ENCODE data around the gene CD276.
A peak's percentile ranks its signal among the peaks of the same experiment; 100 is the strongest.
"Not testable (repeated sequence)": the region's sequence is repeated elsewhere in the genome, so short reads cannot be mapped to it uniquely, and the experiment has no call there.

Gene CD276

DNA sequence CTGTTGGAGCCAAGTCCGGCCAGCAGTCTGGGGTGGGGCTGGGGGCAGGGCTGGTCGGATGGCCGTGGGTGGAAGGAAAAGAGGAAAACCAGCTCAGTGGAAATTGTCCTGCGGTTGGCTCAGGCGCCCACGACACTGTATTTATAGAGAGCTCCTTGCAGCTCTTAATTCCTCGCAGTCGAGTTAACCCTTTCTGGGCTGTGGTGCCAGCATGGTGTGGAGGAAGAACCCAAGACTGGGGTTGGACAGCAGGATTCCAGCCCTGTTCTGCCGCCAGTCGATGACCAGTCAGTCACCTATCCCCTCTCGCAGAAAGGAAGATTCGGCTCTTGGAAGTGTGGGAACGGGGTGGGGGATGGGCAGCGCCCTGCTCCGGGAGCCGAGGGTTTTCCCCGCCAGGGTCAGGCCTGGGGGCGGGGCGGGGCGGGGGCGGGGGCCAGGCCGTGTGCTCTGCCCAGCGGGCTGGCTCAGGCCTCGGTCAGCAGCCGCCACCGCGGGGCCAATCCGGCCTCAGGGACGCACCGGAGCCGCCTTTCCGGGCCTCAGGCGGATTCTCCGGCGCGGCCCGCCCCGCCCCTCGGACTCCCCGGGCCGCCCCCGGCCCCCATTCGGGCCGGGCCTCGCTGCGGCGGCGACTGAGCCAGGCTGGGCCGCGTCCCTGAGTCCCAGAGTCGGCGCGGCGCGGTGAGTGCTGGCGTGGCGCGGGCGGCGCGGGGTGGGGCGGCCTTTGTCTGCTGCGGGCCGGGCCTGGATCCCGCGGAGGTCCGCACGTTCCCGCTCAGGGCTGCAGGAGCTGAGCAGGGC lies at the start of gene CD276:
CD276 (plus strand) TSS at position 607 of the 804 bp plus-strand sequence. CDS start 15,257 bp downstream, outside the sequence.
- DNase-seq: no peak

DNA sequence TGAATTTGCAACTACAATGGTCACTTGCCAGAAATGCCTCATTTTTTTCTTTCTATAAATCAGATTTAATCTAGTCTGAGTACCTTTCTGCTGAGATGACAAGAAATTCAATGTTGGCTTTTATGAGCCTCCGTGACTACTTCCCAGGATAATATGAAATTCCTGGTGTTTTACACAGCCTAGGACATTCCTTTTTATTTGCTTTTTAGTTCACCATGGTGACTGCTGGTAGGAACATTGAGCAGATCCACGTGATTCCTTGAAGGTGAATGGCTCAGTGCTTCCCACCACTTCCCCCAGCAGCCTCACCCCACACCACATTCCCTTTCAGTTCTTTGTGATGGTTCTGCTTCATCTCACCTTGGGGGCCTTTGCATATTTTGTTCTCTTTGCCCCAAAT lies 46.7 kb upstream of the CD276 start:
- DNase-seq: no peak

DNA sequence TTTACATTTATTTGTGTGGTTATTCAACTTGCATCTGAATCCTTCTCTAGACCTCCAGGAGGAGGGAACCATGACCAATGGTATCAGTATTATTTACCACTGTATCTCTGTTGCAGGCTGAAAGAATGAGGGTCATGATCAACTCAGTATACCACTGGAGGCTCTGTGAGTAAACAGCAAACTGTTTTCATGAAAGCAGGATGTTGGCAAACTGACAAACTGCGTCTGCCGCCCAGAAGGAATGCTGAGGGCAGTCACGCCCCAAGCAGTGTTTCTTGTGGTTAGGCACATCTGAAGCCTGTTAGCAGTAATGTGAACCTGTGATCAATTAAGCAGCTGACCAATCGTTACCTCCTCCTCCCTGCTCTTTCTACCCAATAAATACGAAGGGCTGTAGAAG lies 44.7 kb upstream of the CD276 start:
- not testable (repeated sequence) for DNase-seq

DNA sequence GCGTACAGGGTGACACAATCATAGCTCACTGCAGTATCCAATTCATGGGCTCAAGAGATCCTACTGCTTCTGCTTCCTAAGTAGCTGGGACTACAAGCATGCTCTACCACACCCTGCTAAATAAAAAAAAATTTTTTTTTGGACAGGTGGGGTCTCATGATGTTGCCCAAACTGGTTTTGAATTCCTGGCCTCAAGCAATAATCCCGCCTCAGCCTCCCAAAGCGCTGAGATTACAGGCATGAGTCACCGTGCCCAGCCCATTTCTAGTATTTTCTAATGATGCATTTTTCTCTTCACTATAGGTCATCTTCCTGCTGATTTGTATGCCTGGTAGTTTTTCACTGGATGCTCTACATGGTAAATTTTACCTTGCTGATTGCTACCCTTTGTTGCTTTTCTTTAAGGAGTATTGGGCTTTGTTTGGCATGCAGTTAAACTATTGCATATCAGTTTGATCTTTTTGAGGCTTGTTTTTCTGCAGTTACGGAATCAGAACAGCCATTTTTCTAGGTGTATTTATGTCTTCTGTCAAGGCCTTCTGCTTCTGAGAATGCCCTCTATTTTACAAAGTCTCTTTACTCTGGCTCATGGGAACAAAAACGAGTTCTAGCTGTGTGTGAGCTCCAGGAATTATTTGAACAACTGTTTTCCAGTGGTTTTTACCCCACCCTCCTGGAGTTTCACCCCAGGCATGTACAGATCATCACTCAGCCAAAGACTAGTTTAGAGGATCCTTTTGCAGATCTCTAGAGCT lies 36.7 kb upstream of the CD276 start:
- no peak for DNase-seq

GRCh38 chr15:73648014-73648295 lies 36.2 kb upstream of the CD276 start:
- DNase-seq: no peak

- no peak for DNase-seq
Observed at GRCh38 chr15:73650416-73651126, 33.6 kb upstream of the CD276 start.

DNA sequence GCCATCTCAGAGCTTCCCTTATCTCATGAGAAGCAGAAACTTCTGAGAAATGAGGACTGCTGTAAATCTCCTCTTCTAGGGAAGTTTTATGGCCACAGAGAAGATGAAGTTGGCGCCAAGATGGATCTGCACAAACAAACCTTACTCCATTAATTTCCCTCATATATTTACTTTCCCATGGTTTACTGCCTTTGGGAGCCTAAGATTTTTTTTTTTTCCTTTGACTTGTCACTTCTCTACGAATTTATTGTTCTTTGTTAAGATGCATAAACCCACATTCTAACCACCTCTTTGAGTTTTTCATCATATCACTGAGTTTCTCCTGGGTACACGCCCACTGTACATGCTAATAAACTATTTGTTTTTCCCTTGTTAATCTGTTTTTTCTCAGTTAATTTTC lies 29.5 kb upstream of the CD276 start:
- no peak for DNase-seq

DNA sequence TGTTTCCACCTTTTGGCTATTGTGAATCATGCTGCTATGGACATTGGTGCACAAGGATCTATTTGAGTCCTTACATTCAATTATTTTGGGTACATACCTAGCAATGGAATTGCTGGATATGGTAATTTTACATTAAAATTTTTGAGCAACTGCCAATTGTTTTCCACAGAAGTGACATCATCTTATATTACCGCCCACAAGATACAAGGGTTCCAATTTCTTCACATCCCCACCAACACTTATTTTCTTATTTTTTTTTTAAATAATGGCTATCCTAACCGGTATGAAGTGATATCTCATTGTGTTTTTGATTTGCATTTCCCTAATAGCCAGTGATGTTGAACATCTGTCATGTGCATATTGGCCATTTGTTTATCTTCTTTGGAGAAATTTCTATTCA lies 28.5 kb upstream of the CD276 start:
- no peak for DNase-seq

- DNase-seq: no peak
Observed at GRCh38 chr15:73658645-73659044, 25.5 kb upstream of the CD276 start.

DNA sequence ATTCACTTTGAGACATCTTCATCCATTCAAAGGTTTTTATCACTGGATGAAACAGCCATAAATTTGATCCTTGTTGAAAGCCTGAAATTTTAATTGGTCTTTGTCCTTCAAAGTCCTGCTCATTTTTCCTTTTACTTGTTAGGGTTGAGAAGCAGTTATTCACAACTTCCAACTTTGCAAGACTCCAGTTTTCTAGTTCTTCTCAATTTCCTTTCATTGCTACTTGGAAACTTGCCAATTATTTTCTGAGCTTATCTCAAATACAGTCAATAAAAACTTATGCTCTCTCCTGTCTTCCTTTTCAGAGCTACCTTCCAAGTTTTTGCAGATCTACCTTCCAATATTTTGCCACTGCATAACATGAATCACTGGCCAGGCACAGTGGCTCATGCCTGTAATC lies 23.7 kb upstream of the CD276 start:
- no peak for DNase-seq

DNA sequence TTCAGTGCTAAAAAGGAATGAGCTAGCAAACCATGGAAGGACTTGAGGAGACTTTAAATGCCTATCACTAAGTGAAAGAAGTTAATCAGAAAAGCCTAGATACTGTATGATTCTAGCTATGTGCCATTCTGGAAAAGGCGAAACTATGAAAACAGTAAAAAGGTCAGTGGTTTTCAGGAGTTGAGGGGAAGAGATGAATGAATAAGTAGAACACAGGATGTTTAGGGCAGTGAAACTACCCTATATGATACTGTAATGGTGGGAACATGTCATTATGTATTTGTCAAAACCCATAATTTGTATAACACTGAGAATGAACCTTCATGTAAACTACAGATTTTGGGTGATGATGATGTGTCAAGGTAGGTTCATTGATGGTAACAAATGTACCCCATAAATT lies 9.6 kb upstream of the CD276 start:
- DNase-seq: no peak

GRCh38 chr15:73677146-73677607 lies 7.0 kb upstream of the CD276 start:
- peak in 2 of 4 experiments; percentile 12 to 16 for DNase-seq

- no peak for DNase-seq
Observed at GRCh38 chr15:73677733-73678132, 6.5 kb upstream of the CD276 start.

GRCh38 chr15:73678498-73678897 lies 5.7 kb upstream of the CD276 start:
- DNase-seq: no peak

DNA sequence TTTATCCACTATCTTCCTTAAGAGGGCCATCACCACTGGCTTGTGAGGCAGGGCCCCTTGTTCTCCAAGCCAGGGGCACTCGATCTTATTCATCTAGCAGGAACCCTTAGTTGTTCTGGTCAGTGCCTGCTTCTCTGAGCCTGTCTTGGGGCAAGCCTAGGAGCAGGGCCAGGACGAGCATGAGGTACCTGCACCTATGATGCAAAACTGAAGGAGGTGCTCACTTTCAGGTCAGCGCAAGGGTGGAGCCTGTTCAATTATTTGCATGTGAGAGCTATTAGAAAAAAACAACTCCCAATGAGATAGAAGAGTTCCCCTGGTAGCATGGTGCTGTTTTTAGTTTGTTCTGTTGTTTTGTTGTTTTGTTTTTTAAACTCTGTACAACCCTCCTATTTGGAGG lies 5.0 kb upstream of the CD276 start:
- DNase-seq: no peak

- DNase-seq: no peak
Observed at GRCh38 chr15:73679964-73680363, 4.2 kb upstream of the CD276 start.

GRCh38 chr15:73680549-73680948 lies 3.6 kb upstream of the CD276 start:
- no peak for DNase-seq

GRCh38 chr15:73681063-73681462 lies 3.1 kb upstream of the CD276 start:
- no peak for DNase-seq

DNA sequence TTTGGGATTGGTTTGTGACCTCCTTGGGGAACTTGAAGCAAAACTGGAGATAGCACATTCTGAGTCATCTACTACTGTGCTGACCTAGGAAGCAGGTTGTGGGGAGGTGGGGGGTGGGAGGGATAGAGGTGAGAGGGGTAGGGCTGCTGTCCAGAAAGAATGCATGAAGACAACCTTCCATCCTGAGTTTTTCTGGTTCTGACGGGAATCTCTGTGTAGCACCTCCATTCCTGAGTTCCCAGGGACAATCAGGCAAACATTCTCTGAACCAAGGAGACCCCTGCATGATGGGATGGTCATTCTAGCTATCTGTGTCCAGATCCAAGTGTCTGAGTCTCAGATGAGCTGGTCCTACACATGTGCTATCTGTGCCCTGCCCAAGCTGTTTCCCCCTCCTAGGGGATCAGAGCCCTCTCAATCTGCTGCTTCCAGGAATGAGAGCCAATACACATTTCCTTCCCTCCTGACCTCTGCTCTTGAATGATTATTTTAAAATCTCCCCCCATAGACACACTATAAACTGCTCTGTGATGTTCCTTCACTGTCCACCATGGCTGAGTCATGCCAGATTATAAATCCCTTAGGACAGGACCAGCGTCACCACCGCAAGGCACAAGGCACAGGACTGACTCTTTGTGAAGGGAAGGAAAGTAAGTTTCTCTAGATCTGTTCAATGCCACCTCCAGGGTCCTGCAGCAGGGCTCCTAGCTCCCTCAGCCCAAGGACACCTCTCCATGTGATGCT lies 2.2 kb upstream of the CD276 start:
- DNase-seq: no peak

DNA sequence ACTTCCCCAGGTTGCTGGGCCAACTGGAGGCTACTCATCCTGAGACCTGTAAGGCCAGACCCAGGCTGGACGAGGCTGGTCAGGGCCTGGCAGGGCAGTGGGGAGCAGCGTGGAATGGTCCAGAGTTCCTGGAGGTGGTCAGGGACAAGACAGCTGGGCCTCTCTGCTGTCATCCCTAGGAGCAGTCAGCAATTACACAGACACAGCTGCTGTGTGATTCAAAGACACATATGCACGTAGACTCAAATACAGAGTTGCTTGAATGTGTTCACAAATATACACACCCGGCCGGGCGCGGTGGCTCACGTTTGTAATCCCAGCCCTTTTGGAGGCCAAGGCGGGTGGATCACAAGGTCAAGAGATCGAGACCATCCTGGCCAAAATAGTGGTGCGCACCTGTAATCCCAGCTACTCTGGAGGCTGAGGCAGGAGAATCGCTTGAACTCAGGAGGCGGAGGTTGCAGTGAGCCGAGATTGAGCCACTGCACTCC lies 1.5 kb upstream of the CD276 start:
- DNase-seq: no peak

GRCh38 chr15:73683257-73683776 lies 866 bp upstream of the CD276 start:
- DNase-seq: no peak

GRCh38 chr15:73684581-73685455 lies 635 bp downstream of the CD276 start:
- no peak for DNase-seq

Data from activated naive CD4-positive, alpha-beta T cell (primary cell).